ENCODE measurements around the gene CHST1.

CHST1 gene

GRCh38 chr11:45646275-45646927, 19.0 kb downstream of the CHST1 start:
- no peak for DNase-seq (ENCODE audit: low read depth in 2 of 2)

DNA sequence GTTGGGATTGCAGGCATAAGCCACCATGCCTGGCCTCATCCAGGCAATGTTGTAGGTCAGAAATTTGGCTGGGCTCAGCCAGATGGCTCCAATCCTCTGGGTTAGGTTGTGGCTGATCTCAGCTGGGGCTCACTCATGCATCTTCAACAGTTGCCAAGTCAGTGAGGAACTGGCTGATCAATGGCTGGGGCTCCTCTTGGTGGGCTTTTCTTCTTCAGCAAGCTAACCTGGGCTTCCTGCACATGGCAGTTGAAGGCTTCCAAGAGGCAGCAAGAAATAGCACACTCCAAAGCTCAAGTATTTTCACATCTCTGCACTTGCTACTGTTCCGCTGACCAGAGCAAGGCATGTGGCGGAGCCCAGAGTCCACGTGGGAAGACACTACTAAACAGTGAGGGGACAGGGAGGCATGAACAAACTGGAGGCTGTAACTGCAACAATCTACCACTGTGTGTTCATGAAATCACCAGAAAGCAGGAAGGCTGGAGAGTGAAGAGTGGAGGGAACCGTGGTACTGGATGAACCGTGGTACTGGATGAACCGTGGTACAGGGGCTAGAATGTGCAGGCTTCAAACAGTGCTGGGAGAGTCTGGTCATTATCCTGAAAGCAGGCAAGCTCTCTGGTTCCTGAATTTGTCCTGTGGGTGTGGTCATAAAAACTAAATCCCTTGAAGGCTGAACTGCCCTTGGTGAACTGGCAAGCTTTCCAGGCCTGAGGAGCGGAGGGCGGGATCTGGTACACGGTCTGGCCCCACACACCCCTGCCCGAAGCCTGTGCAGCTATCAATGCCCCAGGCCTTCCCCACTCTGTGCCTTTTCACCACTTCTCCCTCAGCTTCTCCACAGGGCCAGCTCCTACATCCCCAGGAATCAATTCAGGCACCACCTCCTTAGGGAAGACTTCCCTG, 20.2 kb downstream of the CHST1 start:
- no peak for DNase-seq (ENCODE audit: low read depth in 2 of 2)

GRCh38 chr11:45643598-45644260, 21.7 kb downstream of the CHST1 start:
- DNase-seq (ENCODE audit: low read depth in 2 of 2) = no peak

- DNase-seq (ENCODE audit: low read depth in 2 of 2) = no peak
Measured at GRCh38 chr11:45641961-45642360, 23.5 kb downstream of the CHST1 start.

GRCh38 chr11:45638051-45638450, 27.4 kb downstream of the CHST1 start:
- no peak for DNase-seq (ENCODE audit: low read depth in 2 of 2)

DNA sequence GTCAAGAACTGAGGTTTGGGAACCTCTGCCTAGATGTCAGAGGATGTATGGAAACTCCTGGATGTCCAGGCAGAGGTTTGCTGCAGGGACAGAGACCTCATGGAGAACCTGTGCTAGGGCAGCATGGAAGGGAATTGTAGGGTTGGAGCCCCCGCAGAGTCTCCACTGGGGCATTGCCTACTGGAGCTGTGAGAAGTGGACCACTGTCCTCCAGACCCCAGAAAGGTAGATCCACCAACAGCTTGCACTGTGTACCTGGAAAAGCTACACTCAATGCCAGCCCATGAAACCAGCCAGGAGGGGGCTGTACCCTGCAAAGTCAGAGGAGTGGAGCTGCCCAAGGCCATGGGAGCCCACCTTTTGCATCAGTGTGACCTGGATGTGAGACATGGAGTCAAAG, 29.5 kb downstream of the CHST1 start:
- DNase-seq (ENCODE audit: low read depth in 2 of 2) = no peak

DNA sequence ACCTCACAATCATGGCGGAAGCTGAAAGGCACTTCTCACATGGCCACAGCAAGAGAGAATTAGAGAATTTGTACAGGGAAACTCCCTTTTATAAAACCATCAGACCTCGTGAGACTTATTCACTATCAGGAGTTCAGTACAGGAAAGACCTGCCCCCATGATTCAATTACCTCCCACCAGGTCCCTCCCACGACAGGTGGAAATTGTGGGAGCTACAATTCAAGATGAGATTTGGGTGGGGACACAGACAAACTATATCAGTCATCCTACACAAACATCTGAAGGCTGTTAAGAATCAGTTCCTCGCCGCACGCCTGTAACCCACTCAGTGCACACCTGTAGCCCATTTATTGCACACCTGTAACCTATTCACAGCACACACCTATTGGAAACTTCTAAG, 39.8 kb downstream of the CHST1 start:
- DNase-seq (ENCODE audit: low read depth in 2 of 2) = no peak

DNA sequence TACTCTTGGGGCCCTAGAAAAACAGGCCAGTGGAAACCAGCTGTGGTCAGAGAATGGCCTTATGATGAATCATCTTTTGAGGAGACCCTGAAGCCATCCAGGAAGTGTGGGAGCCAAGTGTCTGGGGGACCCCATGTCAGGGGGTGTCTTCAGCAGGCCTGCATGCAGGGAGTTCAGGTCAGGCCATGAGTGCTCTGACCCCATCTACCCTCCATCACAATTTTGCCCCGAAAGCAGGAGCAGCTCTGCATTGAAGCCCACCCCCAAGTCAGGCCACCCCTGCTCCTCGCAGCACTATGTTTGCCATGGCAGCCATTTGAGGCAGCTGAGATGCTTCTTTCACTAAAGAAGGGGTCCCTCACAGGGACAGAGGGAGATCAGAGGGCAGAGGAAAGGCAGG, 41.3 kb downstream of the CHST1 start:
- no peak for DNase-seq (ENCODE audit: low read depth in 2 of 2)

- no peak for DNase-seq (ENCODE audit: low read depth in 2 of 2)
Measured at GRCh38 chr11:45622861-45623260, 42.6 kb downstream of the CHST1 start.

DNA sequence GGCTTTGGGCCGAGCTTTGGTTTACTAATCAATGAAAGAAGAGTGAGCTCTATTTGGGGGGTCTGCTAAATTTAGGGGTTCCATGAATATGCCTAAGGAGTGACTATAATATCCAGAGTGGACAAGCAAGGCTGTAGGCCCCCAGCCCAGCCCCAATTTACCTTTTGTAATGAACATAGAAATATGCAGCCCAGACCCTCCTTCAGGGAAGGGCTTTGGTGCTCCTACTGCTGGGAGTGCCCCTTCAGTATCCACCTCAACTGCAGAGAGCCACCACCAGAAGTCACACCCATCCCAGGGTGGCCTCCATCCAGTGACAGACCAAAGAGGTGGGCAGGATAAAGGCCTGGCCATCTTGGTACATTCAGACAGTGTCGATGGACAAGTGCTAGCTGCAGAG, 43.1 kb downstream of the CHST1 start:
- DNase-seq (ENCODE audit: low read depth in 2 of 2) = no peak

DNA sequence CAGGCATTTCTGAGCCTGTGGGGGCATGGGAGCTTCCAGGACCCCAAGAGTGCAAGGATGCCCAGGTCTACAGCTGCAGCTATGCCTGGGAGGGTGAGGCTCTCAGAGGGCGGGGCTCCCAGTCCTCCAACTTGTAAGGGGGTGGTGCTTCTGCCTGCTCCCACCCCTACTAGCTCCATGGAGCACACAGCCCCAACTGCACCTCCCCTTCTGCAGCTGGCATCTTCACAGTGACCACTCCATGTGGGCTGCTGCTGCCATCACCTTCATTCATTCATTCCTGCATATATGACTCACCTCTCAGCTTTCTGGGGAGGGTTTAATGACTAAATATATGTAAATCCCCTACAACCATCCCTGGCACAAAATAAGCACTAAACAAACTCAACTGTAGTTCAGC, 43.8 kb downstream of the CHST1 start:
- no peak for DNase-seq (ENCODE audit: low read depth in 2 of 2)

DNA sequence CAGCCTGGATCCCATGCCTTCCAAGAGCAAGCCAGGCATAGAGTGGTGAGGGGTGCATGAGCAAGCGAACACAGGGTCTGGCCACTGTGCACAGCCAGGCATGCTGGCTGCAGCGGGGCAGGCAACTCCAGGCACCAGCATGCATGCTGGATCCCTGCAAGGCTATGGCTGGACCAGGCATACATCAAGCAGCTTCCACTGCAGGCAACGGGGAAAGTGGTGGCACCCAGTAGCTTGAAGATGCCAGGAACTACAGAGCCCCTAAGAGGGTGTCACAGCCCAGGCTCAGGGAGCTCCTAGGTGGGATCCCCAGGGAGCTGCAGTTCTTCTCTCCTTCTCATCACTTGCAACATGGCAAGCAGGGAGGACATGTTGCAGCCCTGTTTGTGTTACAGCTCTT, 45.2 kb downstream of the CHST1 start:
- no peak for DNase-seq (ENCODE audit: low read depth in 2 of 2)

GRCh38 chr11:45618897-45619296, 46.5 kb downstream of the CHST1 start:
- DNase-seq (ENCODE audit: low read depth in 2 of 2) = no peak

- no peak for DNase-seq (ENCODE audit: low read depth in 2 of 2)
Measured at GRCh38 chr11:45617871-45618601, 47.4 kb downstream of the CHST1 start.

- no peak for DNase-seq (ENCODE audit: low read depth in 2 of 2)
Measured at GRCh38 chr11:45616802-45617549, 48.4 kb downstream of the CHST1 start.

DNA sequence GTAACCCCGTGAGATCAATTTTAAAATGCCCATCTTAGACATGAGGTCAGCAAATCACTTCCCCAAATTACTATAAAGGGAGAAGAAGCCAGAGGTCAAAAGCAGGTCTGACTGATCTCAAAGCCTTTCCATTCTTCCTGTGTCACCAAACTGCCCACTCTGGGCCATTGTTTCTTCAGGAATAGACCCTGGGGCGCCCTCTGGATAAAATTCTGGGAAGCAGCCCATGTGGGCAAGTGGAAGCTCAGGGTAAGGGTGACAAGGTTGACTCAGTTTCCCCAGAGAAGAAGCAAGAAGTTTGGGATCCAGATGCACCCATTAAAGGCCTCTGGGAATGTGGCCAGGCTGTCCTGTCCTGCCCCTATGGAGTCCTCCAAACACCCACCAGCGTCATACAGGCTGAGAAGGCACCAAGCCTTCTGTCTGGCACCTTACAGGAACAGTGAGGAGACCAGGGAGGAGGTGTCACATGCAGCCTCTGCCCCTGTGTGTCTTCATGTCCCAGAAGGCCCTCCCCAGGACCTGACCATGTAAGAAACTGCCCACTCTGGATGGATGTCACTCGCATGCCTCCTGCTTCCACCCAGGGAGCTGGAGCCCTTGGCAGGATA, 50.1 kb downstream of the CHST1 start:
- DNase-seq (ENCODE audit: low read depth in 2 of 2) = no peak

DNA sequence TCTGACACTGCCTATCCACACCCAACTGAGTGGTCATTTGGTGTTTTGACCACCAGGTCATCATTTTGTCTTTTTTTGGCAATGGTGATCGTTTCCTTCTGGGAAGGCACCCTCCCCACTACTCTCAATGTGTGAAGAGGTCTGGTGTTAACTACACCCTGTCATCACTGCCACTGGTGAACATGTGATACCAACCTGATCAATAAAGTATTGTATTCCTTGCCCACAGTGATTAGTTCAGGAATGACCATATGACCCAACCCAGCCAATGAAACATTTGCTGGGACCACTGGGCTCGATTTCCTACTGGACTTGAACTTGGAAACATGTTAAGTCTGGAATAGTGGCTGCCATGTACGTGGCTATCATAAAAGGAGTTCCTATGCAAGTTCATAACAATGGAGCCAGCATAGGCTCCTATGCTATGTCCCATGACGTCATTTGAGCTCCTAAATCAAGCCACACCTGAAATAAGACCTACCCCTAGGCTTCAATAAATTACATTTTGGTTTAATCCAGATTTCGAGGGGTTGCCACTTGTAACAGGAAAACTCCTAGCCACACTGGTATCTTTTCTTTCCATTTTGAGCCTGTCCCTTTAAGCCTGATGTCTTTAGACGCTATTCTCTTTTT, 51.1 kb downstream of the CHST1 start:
- no peak for DNase-seq (ENCODE audit: low read depth in 2 of 2)

- no peak for DNase-seq (ENCODE audit: low read depth in 2 of 2)
Measured at GRCh38 chr11:45610627-45611026, 54.8 kb downstream of the CHST1 start.

DNA sequence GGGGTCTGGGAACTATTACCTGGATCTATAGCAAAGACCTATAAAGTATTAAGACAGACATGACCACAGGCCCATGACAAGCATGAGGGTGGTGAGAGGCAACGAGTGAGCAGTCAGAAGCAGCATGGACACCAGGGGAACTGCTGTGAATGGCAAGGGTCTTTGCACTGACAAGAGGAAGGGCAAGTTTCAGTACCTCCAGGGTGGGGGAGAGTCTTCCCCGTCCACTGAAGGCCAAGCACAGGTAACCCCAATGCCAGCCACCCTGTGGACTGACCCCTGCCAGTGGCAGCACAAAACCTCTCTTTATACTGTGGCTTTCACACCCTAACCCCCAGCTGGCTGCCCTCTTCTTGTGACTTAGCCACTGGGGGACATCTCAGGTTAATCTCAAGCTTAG, 55.5 kb downstream of the CHST1 start:
- no peak for DNase-seq (ENCODE audit: low read depth in 2 of 2)

DNA sequence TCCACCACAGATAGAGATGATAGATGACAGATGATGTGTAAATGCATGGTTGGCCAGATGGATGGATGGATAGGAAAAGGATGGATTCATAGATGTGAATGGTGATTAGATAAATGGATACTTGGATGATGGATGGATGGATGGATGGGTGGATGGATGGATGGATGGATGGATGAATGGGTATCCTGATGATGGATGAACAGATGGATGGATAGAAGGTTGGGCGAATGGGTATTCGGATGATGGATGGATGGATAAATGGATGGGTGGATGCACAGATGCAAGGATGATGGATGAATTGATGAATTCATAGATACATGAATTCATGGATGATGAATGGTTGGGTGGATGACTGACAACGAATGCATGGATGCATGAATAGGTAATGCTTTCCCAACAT, 56.1 kb downstream of the CHST1 start:
- DNase-seq (ENCODE audit: low read depth in 2 of 2) = no peak

All from stimulated activated CD4-positive, alpha-beta T cell treated with anti-CD3 and anti-CD28 coated beads, Interleukin-4, amount 100 ng/mL, for 48 hours (primary cell).